GM18870 (cell line): ENCODE data around the gene RRBP1.

Source experiments
- ATAC-seq: cut with Tn5 transposase; IDR thresholded peaks from one replicate; pipeline ENCODE4 v1.9.1; 2021; ENCODE audit warnings: moderate library complexity; ENCODE audit not compliant: unreplicated experiment

Gene RRBP1, protein sequence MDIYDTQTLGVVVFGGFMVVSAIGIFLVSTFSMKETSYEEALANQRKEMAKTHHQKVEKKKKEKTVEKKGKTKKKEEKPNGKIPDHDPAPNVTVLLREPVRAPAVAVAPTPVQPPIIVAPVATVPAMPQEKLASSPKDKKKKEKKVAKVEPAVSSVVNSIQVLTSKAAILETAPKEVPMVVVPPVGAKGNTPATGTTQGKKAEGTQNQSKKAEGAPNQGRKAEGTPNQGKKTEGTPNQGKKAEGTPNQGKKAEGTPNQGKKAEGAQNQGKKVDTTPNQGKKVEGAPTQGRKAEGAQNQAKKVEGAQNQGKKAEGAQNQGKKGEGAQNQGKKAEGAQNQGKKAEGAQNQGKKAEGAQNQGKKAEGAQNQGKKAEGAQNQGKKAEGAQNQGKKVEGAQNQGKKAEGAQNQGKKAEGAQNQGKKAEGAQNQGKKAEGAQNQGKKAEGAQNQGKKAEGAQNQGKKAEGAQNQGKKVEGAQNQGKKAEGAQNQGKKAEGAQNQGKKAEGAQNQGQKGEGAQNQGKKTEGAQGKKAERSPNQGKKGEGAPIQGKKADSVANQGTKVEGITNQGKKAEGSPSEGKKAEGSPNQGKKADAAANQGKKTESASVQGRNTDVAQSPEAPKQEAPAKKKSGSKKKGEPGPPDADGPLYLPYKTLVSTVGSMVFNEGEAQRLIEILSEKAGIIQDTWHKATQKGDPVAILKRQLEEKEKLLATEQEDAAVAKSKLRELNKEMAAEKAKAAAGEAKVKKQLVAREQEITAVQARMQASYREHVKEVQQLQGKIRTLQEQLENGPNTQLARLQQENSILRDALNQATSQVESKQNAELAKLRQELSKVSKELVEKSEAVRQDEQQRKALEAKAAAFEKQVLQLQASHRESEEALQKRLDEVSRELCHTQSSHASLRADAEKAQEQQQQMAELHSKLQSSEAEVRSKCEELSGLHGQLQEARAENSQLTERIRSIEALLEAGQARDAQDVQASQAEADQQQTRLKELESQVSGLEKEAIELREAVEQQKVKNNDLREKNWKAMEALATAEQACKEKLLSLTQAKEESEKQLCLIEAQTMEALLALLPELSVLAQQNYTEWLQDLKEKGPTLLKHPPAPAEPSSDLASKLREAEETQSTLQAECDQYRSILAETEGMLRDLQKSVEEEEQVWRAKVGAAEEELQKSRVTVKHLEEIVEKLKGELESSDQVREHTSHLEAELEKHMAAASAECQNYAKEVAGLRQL (N-terminal part only)

DNA sequence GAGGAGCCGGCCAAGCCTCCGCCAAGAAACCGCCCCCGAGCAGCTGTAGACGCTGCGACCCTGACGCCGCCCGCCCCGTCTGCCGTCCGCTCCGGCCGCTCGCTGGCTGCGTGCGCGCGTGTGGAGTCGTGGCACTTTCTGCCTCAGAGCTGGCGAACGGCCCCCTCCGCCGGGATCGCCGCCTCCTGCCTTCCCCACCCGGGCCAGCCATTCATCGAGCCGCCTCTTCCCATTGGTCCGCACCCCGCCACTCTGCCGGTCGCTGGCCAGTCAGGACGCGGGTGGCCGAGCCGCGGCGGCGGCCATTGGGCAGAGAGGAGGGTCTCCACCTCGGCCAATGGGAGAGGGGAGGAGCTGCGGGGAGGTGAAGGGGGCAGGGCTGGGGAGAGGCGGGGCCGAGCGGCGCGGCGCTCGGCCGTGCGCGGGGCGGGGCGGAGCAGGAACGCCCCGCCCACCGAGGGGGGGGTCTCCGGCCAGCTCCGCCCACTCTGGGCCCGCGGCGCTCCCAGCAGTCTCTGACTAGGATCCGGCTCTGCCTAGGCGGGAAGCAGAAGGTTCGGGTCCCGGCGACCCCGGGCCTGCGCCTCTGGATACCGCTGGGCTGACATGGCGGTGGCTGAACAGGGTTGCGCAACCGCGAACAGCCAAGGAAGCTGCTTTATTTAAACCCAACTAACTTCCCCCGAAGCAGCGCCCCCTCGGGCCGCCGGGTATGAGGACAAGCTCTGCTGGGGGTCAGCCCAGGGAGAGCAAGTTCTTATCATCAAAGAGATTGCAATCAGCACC lies at the start of gene RRBP1:
TSS of gene RRBP1 (minus strand) at position 140 of the 786 bp plus-strand sequence. CDS start 21,735 bp downstream, outside the sequence.
- peak; percentile 82 for ATAC-seq

DNA sequence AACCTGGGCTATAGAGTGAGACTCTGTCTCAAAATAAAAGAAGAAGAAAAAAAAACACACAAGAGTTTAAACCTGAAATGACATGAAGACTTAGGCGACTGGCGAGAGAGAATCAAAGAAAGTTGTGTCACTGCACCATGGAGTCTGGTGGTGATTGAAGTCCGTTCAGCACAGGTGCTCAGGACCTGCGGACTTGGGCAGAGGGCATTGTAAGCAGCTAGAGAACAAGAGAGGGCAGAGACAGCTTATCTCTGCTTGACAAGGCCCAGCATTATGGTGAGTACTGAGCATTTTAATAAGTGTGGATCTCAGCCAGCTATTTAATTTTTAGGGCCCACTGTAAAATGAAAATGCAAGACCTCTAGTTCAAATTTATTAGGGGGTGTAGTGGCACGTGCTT lies 49.2 kb upstream of the RRBP1 start:
- no peak for ATAC-seq

DNA sequence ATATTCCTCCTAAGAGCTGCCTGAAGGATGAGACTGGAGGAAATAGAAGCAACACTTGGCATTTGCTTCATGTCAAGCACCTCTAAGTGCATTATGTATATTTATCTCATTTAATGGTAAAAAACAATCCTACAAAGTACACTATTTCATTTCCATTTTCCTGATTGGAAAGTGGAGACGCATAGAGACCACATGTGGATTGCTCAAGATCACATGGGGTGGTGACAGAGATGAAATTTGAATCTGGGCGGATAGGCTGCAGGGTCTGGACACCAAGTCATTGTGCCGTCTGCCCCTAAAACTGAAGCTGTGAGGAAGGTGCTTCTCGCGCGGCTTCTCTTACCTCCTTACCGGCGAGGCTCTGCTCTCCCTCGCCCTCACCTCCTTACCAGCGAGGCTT lies 48.0 kb upstream of the RRBP1 start:
- ATAC-seq, result no peak

DNA sequence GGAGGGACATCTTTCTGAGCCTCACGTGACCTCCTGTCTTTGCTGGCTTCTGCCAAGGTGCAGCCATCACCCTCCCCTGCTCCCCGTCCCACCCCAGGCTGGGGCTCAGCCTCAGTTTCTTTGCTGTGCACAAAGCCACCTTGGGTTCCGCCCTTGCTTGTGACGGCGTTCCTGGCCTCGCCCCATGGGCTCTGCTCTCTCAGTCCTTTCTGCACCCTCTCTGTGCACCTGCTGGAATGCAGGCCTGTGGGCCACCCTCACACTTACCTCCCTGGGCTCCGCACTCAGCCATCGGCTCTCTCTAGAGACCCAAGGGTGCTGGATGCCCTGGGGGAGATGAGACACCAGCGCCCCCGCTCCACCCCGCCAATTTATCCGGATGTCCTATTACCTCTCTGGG lies 46.0 kb upstream of the RRBP1 start:
- ATAC-seq, result no peak

DNA sequence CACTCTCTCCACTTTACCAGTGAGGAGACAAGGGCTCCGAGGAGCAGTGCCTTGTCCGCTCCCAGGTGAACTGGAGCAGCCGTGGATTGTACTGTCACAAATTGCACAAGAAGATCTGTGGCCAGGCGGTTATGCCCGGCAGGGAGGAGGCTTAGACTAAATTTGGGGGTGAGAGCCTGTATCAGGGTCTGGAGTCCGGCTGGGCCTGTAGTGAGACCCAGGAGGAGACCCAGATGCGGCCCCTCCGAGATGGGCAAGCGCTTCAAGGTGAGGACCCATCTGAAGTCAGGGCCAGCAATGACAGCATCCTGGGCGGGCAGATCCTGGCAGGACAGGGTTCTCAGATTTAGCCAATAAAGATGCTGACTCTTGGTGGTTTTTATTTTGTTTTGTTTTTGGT lies 45.3 kb upstream of the RRBP1 start:
- ATAC-seq, result no peak

DNA sequence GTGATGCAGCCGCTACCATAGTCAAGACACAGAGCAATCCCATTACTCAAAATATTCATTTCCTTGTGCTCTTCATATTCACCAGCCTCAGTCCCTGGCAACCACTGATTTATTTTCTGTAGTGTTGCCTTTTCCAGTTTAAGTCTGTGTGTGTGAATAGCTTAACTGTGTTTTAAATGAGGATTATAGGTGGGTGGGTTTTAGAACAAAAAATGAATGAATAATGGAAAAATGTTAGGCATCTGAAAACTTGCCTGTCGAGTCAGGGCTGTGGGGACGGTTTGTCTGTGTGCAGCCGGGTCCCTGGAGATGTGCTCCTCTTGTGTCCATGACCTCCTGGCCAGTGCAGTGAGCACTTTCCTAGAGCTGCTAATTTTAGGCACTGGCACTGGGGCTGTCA lies 44.9 kb upstream of the RRBP1 start:
- no peak for ATAC-seq

DNA sequence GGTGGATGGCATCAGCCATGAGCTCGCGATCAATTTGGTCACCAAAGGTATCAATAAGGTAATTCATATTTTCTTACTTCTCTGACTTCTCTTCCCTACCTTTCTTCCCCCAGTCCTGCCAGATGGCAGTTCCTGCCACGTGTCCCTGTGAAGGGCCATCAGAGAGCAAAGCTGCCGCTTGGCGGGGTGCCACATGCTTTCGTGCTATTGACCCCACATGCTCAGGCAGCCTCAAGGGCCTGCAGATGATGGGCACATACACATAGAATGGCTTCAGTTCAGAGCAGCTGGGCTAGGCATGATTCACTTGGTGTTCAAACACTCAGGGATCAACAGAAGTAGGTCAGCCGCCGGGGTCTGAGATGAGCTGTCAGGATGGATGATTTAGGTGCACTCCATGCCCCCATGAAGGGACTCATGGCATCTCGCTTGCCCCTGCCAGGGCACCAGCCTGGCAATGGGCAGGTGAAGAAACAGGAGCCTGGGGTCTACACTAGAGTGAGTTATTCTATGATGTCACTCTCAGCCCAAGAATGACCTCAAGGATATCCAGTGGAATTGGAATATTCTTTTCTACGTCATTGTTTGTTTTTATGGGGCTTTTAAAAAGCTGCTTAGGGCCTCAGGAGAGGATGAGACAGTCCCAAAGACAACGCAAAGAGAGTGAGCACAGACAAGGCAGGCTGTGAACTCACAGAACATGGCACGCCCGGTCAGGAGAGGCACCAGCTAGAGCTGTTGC lies 43.2 kb upstream of the RRBP1 start:
- no peak for ATAC-seq

DNA sequence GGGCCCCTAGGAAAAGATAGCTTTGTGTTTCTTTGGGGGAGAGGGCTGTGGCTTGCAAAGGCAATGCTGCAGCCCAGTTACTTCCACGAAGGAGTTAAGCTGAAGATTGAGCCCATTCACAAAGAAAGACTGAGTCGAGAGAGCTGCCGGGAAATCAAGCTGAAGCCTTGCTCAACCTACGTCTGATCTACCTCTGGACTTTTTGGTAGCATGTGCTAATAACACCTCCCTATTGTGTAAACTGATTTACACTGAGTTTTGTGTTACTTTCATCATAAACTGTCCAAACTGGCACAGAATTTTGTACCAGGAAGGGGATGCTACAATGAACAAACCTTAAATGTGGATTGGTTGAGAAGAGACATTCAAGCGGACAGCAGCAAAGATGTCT lies 41.3 kb upstream of the RRBP1 start:
- ATAC-seq, result no peak

DNA sequence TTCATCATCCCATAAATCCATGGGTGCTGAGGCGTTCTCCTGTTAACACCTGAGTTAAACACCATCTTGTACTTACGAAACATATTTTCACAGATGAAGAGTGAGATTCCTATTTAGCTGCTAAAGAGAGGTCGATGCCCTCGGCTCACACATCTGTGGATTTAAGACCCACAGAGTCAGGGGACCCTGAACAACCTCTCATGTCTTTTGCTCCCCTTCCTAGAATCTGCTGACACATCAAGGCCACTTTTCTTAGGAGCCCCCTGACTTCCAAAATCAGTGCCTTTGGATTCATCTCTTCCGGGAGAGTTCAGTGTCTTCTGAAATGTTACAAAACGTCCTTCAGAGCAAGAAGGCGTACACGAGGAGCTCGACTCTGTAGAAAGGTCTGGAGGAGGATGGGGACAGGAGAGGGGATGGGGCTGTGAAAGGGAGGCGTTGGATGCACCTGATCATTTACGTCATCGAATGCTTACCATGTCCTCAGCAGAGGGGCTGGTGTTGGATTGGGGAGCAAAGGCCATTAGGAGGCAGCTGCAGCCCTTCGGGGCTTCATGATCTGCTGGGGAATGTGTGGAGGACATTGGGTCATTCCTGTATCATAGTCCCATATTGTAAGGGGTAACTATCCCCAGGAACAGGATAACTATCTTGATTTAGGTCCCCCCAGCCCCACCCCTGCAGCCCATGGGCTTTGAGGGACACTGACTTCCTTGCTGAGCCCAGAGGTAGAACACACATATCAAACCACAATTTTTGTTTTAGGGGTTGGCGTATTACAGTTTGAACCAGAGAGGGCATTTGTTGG lies 40.7 kb upstream of the RRBP1 start:
- ATAC-seq, result no peak

DNA sequence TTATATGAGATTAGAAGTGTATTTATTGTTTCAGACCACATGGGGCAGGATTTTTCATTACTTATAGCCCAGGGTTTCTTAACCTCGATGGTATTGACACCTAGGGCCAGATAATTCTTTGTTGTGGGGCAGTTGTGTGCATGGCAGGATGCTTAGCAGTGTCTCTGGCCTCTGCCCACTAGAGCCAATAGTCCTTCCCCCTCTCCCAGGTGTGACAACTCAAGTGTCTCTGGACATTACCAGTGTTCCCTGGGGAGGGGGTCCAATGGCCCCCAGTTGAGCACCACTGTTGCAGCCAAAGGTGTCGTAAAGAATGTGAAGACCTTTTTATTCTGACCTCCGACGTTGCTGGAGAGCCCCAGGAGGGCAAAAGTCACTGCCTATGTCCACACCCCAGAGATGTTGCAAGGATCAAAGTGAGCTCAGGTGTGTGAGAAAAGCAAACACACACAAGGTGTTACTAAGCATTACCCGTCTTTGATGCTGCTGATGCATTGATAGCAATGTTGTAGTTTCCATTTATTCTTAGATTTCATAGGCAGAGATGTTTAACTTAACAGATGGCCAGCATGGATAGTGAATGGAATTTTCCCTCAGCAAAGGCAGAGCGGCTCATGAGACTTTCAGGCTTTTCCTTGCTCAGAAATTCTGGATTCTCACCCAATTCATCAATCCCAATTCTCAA lies 39.9 kb upstream of the RRBP1 start:
- ATAC-seq, result no peak

DNA sequence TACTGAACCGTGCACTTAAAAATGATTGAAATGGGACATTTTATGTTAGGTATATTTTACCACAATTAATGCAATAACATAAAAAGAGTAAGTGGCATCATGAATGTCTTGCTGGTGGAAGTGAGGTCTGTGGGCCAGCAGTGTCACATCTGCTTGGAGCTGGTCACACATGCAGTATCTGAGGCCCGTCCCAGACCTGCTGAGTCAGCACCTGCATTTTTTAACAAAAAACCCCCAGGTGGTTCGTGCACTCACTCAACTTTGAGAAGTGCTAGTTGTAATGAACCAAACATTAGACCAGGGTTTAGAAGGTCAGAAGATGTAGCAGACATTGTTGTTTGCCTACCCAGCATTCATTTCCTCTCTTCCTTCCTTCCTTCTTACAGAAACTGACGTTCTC lies 38.7 kb upstream of the RRBP1 start:
- ATAC-seq, result no peak

DNA sequence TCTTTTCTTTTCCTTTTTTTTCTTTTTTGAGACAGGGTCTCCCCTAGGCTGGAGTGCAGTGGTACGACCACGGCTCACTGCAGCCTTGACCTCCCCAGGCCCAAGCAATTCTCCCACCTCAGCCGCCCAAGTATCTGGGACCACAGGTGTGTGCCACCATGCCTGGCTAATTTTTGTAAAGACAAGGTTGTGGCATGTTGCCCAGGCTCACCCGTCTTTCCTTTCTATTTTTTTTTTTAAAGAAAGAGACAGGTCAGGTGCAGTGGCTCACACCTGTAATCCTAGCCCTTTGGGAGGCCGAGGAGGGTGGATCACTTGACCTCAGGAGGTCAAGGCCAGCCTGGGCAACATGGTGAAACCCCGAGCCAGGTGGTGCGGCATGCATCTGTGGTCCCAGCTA lies 34.3 kb upstream of the RRBP1 start:
- no peak for ATAC-seq

DNA sequence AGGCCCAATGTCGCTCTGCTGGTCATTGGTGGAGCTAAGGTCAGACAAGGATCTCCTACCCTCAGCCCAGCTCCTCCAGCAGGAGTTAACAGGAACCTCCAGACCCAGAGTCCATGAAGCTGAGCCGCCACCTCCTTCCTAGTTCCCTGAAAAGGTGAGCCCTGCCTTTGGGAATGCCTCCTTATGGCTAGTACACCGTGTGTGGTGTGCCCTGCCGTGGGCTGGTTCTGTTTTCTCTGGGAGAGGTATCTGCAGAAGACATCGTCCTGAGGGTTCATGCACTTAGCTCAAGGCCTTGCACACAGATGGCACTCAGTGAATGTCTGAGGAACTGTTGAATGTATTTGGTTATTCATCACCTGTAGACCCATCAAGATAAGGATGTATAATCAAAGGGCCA lies 33.0 kb upstream of the RRBP1 start:
- ATAC-seq, result no peak

DNA sequence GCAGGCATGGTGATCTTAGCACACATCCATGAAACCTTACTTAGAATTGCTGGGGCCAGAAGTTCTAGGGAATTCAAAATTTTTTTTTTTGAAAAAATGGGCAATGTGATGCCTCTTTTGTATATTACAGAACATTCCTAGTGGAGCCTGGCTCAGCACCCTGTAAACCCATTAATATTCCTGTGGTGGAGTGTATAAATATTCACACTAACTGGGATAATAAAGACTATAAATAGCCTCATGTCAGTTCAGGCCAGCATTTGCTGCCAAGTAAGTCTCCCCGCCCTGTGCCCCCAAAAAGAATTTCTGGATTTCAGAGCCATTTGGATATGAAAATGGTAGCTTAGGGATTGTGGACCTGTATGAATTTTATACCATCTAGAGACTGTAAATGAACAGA lies 32.6 kb upstream of the RRBP1 start:
- ATAC-seq, result no peak

DNA sequence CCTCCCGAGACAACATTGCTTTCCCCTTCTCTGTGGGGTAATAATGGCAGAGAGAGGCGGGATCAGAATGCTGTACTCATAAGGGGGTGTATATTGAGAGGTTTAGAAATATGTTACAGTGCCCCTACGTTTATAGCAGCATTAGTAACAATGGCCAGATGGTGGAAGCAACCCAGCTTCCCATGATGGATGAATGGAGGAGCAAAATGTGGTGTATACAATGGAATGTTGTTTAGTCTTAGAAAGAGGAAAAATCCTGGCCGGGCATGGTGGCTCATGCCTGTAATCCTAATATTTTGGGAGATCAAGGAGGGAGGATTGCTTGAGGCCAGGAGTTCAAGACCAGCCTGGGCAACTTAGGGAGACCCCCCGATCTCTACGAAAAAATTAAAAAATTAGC lies 30.7 kb upstream of the RRBP1 start:
- ATAC-seq, result no peak

DNA sequence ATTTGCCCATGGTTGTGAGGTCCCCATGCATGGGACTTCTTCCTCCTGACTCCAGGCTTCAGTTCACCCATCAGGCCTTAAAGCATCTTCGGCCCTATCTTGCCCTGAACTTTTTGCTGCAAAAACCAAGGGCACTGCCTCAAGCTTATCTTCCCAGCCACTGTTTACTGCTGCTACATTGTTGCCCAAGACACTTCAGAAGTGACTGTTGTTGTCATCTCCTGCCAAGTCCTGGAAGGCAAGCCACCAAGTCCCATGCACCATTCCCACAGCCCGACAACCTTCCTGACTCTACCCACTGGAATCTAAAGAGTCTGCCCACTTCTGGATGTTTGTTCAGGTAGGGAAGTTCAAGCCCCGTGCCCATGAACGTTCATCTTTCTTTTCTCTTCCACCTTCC lies 30.2 kb upstream of the RRBP1 start:
- ATAC-seq, result no peak

DNA sequence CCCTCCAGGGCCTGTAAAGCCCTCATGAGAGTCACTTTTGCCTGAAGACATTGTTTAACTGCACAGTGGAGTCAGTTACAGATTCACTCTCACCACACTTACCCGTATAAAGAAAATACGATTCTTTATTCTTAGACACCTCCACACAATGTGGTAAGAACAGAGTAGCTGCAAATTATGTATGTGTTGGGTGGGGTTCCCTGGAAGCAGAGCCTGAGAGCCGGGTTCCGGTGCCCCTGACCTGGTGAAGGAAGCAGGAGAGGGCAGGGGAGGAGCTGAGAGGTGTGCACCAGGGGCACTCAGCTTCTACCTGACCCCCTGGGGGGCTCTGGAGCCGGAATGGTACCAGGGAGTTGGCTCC lies 29.2 kb upstream of the RRBP1 start:
- ATAC-seq, result no peak

DNA sequence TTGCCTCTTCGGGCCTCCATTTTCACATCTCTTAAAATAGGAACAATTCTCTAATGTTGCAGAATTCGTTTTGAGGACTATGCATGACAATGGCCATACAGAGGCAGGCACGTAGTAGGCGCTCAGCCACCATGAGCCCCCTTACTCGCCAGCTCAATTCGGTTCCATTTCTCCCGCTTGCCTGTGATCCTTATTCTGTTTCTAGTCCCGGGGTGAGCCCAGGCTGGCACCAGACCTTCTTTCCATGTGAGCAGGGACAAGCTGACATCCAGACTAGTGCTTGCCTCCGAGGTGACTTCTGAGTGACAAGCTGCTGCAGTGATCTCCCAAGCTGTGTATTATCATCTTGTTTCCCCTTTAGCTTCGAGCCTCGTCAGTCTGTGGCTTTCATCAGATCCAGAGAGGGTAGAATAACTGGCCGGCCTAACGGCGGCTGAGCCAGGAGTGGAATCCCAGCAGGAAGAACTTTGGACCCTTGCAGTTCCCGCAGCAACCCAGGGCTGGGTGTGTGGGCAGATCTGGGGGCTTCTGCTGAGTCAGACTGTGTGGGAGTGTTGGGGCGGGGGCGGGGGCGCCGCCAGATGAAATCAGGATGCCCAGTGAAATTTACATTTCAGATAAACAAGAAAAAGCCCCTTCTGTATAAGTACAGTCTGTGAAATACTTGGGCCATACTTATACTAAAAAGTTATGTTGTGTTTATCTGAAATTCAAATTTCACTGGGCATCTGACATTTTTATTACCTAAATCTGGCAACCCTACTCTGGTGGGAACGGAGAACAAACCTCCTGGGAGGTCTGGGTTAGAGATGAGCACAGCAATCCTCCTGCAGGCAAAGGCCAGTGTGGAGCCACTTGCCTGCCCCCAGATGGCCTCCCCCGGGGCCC lies 28.6 kb upstream of the RRBP1 start:
- ATAC-seq, result no peak
